SH-SY5Y (cell line): ENCODE measurements around the gene PPP6R1.

Source experiments
- GATA2 ChIP-seq: IDR thresholded peaks from 2 replicates; pipeline ENCODE4 v1.6.1; 2011; ENCODE audit warnings: mild to moderate bottlenecking, low read depth, low read length
- GATA3 ChIP-seq: IDR thresholded peaks from 2 replicates; pipeline ENCODE4 v1.6.1; 2011; ENCODE audit warnings: low read depth, mild to moderate bottlenecking, low read length, moderate library complexity

PPP6R1 gene

GRCh38 chr19:55257461-55258420, 1.1 kb downstream of the PPP6R1 start:
- no peak for TF ChIP-seq GATA3
- TF ChIP-seq GATA2: no peak

GRCh38 chr19:55256562-55257460, 2.0 kb downstream of the PPP6R1 start:
- TF ChIP-seq GATA2 (no peak), GATA3 (no peak)

GRCh38 chr19:55255618-55256423, 3.0 kb downstream of the PPP6R1 start:
- no peak for TF ChIP-seq GATA3
- TF ChIP-seq GATA2: no peak

- no peak for TF ChIP-seq GATA2
- TF ChIP-seq GATA3: no peak
Measured at GRCh38 chr19:55254625-55254977, 4.2 kb downstream of the PPP6R1 start.

- TF ChIP-seq GATA2: no peak
- TF ChIP-seq GATA3: no peak
Measured at GRCh38 chr19:55253842-55254624, 4.8 kb downstream of the PPP6R1 start.

- TF ChIP-seq GATA3: no peak
- TF ChIP-seq GATA2: no peak
Measured at GRCh38 chr19:55252760-55253663, 5.8 kb downstream of the PPP6R1 start.

- no peak for TF ChIP-seq GATA3
- TF ChIP-seq GATA2: no peak
Measured at GRCh38 chr19:55251341-55252081, 7.3 kb downstream of the PPP6R1 start.

- no peak for TF ChIP-seq GATA3
- no peak for TF ChIP-seq GATA2
Measured at GRCh38 chr19:55250262-55251036, 8.4 kb downstream of the PPP6R1 start.

GRCh38 chr19:55249841-55250240, 9.0 kb downstream of the PPP6R1 start:
- TF ChIP-seq GATA3 (no peak), GATA2 (no peak)

- TF ChIP-seq GATA3: no peak
- TF ChIP-seq GATA2: no peak
Measured at GRCh38 chr19:55248704-55249103, 10.1 kb downstream of the PPP6R1 start.

GRCh38 chr19:55248166-55248675, 10.6 kb downstream of the PPP6R1 start:
- TF ChIP-seq GATA3: no peak
- no peak for TF ChIP-seq GATA2
